H54 (cell line): ENCODE results near the gene MINK1.
"Not testable (repeated sequence)": the region's sequence is repeated elsewhere in the genome, so short reads cannot be mapped to it uniquely, and the experiment has no call there.

ENCODE experiments used
- DNase-seq: peaks from one replicate; pipeline ENCODE4 v3.0.0; 2011; ENCODE audit warnings: low spot score, mixed read lengths; ENCODE audit not compliant: insufficient read length
- FAIRE-seq: peaks from 3 replicates; lab custom pipeline; 2011; peaks lifted over from hg19 to GRCh38; lab: Jason Lieb, UNC
- POLR2A ChIP-seq: IDR thresholded peaks from 2 replicates; pipeline ENCODE4 v1.6.1; 2011; ENCODE audit warnings: low read depth, mild to moderate bottlenecking, low read length

The MINK1 gene

GRCh38 chr17:4920351-4921048 lies 87.4 kb downstream of the MINK1 start:
- no peak for FAIRE-seq
- no peak for TF ChIP-seq POLR2A
- no peak for DNase-seq

- FAIRE-seq, result no peak
- DNase-seq, result no peak
- TF ChIP-seq POLR2A, result no peak
These were observed 88.2 kb downstream of the MINK1 start for GRCh38 chr17:4921320-4921719.

GRCh38 chr17:4926577-4927335 lies 93.6 kb downstream of the MINK1 start:
- FAIRE-seq, result not testable (repeated sequence)

GRCh38 chr17:4928881-4929280 lies 95.7 kb downstream of the MINK1 start:
- FAIRE-seq, result no peak
- no peak for DNase-seq
- TF ChIP-seq POLR2A, result no peak

More at GRCh38 chr17:4926577-4927335, 93.6 kb downstream of the MINK1 start:
- DNase-seq, result not testable (repeated sequence)

GRCh38 chr17:4931963-4932362 lies 98.8 kb downstream of the MINK1 start, which contains the start of gene GP1BA:
Gene GP1BA, plus strand, starts transcription at chr17:4932277. Its CDS starts 328 bp downstream, at chr17:4932605.
- DNase-seq (no peak), FAIRE-seq (no peak)
- TF ChIP-seq POLR2A, result no peak

- FAIRE-seq (no peak), DNase-seq (no peak)
- no peak for TF ChIP-seq POLR2A
These were observed 99.6 kb downstream of the MINK1 start for GRCh38 chr17:4932756-4933155.

GRCh38 chr17:4933646-4934045 lies 100.5 kb downstream of the MINK1 start:
- TF ChIP-seq POLR2A, result no peak
- FAIRE-seq (no peak), DNase-seq (no peak)

- TF ChIP-seq POLR2A, result no peak
- DNase-seq, result peak; percentile 75
- no peak for FAIRE-seq
These were observed 101.2 kb downstream of the MINK1 start for GRCh38 chr17:4934173-4934979.

- DNase-seq (no peak), FAIRE-seq (no peak)
- no peak for TF ChIP-seq POLR2A
These were observed 102.5 kb downstream of the MINK1 start for GRCh38 chr17:4935650-4936049.

- FAIRE-seq (no peak), DNase-seq (no peak)
- TF ChIP-seq POLR2A, result no peak
These were observed 103.3 kb downstream of the MINK1 start for GRCh38 chr17:4936436-4936835.

- no peak for TF ChIP-seq POLR2A
- DNase-seq (no peak), FAIRE-seq (no peak)
These were observed 104.4 kb downstream of the MINK1 start for GRCh38 chr17:4937553-4937952.

GRCh38 chr17:4938069-4938491 lies 104.9 kb downstream of the MINK1 start:
- no peak for FAIRE-seq
- no peak for DNase-seq
- no peak for TF ChIP-seq POLR2A

- no peak for TF ChIP-seq POLR2A
- DNase-seq (no peak), FAIRE-seq (no peak)
These were observed 105.8 kb downstream of the MINK1 start for GRCh38 chr17:4938688-4939545.
